Stimulated activated CD4-positive, alpha-beta T cell treated with anti-CD3 and anti-CD28 coated beads, Interleukin-12 subunit alpha, Interleukin-12 subunit beta, amount 100 ng/mL, for 24 hours (primary cell): ENCODE data around the gene NPAS3.

Experiments
- DNase-seq, 2 experiments: peaks; one replicate each; pipeline ENCODE4 v3.0.0-alpha.2; 2020; ENCODE audit warnings: low read depth in 2 of 2

Gene NPAS3

GRCh38 chr14:32940711-32941667 lies 2.3 kb downstream of the NPAS3 start:
- no peak for DNase-seq

GRCh38 chr14:32941668-32942065 lies 3.0 kb downstream of the NPAS3 start:
- DNase-seq = no peak

- DNase-seq = no peak
These were observed 8.4 kb downstream of the NPAS3 start for GRCh38 chr14:32947081-32947480.

GRCh38 chr14:32947792-32948191 lies 9.1 kb downstream of the NPAS3 start:
- no peak for DNase-seq

GRCh38 chr14:32950584-32950983 lies 11.9 kb downstream of the NPAS3 start:
- no peak for DNase-seq

GRCh38 chr14:32967421-32967820 lies 28.7 kb downstream of the NPAS3 start:
- DNase-seq = no peak

GRCh38 chr14:32968972-32969544 lies 30.4 kb downstream of the NPAS3 start:
- DNase-seq = no peak

- DNase-seq = no peak
These were observed 39.2 kb downstream of the NPAS3 start for GRCh38 chr14:32977913-32978312.

GRCh38 chr14:32978691-32979255 lies 40.1 kb downstream of the NPAS3 start:
- no peak for DNase-seq

GRCh38 chr14:32980178-32980901 lies 41.7 kb downstream of the NPAS3 start:
- DNase-seq = no peak

GRCh38 chr14:32980902-32981501 lies 42.3 kb downstream of the NPAS3 start:
- DNase-seq = no peak

GRCh38 chr14:32984241-32984930 lies 45.7 kb downstream of the NPAS3 start:
- no peak for DNase-seq

- no peak for DNase-seq
These were observed 47.2 kb downstream of the NPAS3 start for GRCh38 chr14:32985866-32986265.

- no peak for DNase-seq
These were observed 48.3 kb downstream of the NPAS3 start for GRCh38 chr14:32986791-32987540.

- no peak for DNase-seq
These were observed 53.0 kb downstream of the NPAS3 start for GRCh38 chr14:32991691-32992090.

GRCh38 chr14:32993921-32994320 lies 55.2 kb downstream of the NPAS3 start:
- no peak for DNase-seq

GRCh38 chr14:32996343-32996742 lies 57.7 kb downstream of the NPAS3 start:
- DNase-seq = no peak

- no peak for DNase-seq
These were observed 59.8 kb downstream of the NPAS3 start for GRCh38 chr14:32998433-32998832.

- no peak for DNase-seq
These were observed 71.0 kb downstream of the NPAS3 start for GRCh38 chr14:33009673-33010072.

- DNase-seq = no peak
These were observed 71.8 kb downstream of the NPAS3 start for GRCh38 chr14:33010495-33010894.
